Measurements from ENCODE around the gene HIRIP3.
"Not testable (repeated sequence)": the region's sequence is repeated elsewhere in the genome, so short reads cannot be mapped to it uniquely, and the experiment has no call there.

HIRIP3 gene

GRCh38 chr16:29959821-29960220 lies 35.6 kb downstream of the HIRIP3 start:
- DNase-seq (ENCODE audit: low read depth in 2 of 2) = not testable (repeated sequence)

DNA sequence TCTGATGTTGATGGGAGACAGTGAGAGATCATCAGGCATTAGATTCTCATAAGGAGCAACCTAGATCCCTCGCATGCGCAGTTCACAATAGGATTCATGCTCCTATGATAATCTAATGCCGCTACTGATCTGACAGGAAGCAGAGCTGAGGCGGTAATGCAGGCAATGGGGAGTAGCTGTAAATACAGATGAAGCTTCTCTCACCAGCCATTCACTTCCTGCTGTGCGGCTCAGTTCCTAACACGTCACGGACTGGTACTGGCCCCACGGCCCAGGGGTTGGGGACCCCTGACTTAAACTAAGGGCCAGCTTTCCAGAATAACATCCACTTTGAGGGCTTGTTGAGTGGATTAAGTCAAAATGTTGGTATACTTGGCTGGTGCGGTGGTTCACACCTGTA lies 36.1 kb downstream of the HIRIP3 start:
- DNase-seq (ENCODE audit: low read depth in 2 of 2) = no peak

GRCh38 chr16:29958756-29959155 lies 36.7 kb downstream of the HIRIP3 start:
- no peak for DNase-seq (ENCODE audit: low read depth in 2 of 2)

DNA sequence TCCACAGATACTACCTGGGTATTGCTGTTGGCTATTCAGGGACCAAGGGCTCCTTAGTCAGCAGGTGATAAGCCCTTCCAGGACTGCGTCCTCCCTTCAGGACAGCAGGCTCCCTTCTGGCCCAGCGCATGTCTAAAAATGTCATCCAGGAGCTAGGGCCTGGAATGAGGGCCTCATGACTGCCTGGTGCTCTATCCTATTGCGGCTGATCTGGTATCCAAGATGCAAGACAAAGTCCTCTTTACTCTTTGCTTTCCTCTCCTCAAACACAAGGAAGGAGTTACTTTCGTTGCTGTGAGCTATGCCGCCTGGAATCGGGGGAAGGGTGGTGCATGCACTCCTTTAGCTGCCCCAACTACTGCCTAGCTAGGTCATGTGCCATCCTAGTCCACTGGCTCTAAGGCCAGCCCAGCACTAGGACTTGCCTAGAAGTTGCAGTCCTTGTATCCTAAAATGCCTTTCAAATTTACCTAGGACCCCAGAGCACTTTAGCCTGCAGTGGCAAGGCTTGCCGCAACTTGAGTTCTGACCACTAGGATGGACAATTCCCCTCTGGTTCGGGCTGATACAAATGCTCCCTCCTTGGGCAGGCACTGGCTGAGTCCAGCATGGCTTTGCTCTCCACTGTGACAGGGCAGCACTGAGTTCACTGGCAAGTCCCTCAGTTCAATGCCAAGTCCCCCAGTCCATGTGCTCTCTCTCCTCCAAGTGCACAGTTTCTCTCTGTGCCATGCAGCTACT lies 43.6 kb downstream of the HIRIP3 start:
- no peak for DNase-seq (ENCODE audit: low read depth in 2 of 2)

DNA sequence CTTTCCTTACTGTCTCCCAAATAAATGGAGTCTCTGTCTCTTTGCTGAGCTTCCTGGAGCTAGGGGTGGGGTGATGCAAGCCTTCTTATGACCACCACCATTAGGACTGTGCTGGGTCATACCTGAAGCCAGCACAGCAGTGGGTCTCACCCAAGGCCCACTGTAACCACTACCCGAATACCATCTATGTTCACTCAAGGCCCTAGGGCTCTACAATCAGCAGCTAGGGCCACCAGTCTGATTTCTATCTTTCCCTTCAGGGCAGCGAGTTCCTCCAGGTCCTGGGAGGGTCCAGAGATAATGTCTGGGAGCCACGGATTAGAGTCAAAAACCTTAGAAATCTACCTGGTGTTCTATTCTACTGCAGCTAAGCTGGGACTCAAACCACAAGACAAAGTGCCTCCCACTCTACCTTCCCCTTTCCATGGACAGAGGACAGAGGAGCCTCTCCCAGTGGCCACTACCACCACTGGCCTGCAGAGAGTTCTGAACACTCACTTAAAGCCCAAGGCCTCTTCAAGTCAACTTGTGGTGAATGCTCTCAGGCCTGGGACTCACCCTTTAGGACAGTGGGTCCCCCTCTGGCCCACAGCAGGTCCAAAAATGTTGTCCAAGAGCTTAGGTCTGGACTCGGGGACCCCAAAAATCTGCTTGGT lies 44.5 kb downstream of the HIRIP3 start:
- no peak for DNase-seq (ENCODE audit: low read depth in 2 of 2)

GRCh38 chr16:29947897-29948296 lies 47.5 kb downstream of the HIRIP3 start:
- DNase-seq (ENCODE audit: low read depth in 2 of 2) = no peak

DNA sequence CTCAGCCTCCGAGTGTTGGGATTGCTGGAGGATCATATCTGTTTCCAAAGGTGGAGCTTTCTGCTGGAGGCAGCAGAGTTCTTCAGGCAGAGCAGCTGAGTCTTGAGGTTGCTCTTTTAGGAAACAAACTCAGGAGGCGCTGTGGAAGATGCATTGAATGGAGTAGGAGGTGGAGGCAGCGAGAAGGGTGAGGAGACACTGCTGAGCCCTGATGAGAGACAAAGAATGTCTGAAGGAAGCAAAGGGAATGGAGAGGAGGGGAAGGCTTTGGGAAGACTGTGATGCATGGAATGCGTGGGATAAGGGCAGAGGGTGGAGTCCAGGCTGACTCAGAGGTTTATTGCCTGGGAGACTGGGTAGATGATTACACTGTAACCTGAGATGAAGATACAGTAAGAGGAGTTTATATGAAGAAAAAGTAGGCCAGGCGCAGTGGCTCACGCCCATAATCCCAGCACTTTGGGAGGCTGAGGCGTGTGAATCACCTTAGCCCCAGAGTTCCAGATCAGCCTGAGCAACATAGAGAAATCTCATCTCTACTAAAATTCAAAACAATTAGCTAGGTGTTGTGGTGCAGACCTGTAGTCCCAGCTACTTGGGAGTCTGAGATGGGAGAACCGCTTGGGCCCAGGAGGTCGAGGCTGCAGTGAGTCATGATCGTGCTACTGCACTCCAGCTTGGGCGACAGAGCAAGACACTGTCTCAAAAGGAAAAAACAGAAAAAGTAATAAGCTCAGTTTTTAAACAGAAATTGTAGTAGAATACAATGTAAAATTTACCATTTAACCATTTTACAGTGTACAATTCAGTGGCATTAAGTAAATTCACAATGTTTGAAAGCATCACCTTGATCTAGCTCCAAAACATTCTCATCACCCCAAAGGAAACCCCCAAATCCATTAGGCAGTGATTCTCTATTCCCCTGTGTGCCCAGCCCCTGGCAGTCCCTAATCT lies 51.3 kb downstream of the HIRIP3 start:
- DNase-seq (ENCODE audit: low read depth in 2 of 2) = no peak
